HG02981 (cell line): Measurements from ENCODE around the gene CTNNA2.

Source experiments
- ATAC-seq: cut with Tn5 transposase; IDR thresholded peaks from one replicate; pipeline ENCODE4 v1.9.1; 2021; ENCODE audit warnings: mild to moderate bottlenecking, moderate library complexity; ENCODE audit not compliant: unreplicated experiment

Gene CTNNA2

GRCh38 chr2:79971807-79972206 lies 459.0 kb downstream of the CTNNA2 start:
- no peak for ATAC-seq

- ATAC-seq: no peak
Measured at GRCh38 chr2:79972661-79973060, 459.8 kb downstream of the CTNNA2 start.

DNA sequence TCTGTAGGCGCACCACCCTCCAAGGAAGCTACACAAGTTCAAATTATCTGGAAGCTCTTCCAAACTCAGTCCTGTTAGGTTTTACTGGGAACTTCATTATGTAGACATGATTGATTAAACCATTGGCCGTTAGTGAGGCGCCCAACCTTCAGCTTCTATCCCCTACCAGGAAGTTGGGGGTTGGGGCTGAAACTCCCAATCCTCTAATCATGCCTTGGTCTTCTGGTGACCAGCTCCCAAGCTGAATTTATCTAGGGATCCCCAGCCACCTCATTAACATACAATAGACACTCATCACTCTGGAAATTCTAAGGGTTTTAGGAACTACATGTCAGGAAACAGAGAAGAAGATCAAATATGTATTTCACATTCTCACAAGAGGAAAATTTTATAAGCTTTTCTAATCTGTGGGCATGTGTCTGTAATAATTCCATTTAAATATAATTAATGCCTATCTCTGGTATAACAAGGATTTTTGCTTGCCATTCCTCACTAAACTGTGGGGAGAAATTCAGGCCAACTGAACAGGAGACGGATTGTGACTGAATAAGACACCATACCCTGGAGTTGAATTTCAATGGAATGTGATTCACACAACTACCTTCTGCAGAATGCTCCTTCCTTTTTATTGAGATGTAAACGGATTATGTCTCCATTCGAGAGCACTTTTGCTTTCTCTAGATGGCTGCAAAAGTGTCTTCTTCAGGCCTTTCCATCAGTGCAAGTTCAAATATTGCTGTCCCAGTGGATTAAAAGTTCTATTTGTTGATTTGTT lies 463.1 kb downstream of the CTNNA2 start:
- ATAC-seq: no peak

GRCh38 chr2:79977792-79978191 lies 464.9 kb downstream of the CTNNA2 start:
- no peak for ATAC-seq

- ATAC-seq: no peak
Measured at GRCh38 chr2:79980116-79980515, 467.3 kb downstream of the CTNNA2 start.

GRCh38 chr2:79980816-79981215 lies 468.0 kb downstream of the CTNNA2 start:
- no peak for ATAC-seq

DNA sequence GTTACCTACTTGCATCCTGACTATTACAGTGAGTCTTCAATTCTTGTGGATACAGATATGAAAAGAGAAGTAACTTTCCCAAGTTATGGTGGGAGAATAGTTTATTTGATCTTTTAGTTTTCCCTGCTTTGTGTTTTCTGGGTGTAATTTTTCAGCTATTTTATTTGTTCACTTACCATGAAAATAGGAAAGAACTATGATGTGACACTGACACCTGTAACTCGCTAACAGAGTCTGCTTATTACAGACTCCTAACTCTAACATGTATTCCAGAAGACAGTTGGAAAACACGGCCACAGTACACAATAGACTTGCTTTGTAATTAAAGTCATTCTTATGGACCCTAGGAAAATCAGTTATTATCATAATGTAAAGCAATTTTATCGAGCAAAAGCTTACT lies 468.5 kb downstream of the CTNNA2 start:
- no peak for ATAC-seq

DNA sequence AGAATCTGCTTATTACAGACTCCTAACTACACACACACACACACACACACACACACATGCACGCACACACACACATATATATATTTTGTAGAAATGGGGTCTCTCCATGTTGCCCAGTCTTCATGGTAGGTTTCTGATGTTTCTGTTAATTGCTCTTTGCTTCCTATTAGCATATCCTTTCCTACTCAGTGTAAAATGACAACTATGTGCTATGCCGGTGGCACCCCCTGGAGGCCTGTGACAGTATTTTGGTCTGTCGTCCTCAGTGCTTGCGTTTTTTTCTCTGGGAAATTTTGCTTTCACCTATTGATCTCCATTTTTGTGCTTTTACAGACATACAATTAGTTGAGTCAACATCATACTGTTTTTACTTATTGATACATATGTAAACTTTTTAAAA lies 469.6 kb downstream of the CTNNA2 start:
- ATAC-seq: no peak

- ATAC-seq: no peak
Measured at GRCh38 chr2:79984476-79984875, 471.6 kb downstream of the CTNNA2 start.

DNA sequence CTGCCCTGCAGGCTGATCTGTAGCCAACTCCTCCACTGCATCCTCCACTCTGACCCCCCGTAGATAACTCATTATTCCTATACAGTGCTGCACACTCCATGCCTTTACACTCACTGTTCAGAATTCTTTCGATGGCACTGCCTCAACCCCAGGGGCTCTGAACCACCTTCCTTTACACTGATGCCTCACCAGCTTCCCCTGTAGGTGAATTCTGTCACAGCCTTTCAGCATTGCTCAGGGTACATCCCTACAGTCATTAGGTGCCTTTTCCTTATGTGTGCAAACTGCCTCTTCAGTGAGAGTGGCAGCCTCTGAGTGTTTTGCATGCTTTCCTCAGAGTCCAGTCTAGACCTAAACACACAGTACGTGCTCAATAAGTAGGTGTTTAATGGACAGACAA lies 472.3 kb downstream of the CTNNA2 start:
- ATAC-seq: no peak

DNA sequence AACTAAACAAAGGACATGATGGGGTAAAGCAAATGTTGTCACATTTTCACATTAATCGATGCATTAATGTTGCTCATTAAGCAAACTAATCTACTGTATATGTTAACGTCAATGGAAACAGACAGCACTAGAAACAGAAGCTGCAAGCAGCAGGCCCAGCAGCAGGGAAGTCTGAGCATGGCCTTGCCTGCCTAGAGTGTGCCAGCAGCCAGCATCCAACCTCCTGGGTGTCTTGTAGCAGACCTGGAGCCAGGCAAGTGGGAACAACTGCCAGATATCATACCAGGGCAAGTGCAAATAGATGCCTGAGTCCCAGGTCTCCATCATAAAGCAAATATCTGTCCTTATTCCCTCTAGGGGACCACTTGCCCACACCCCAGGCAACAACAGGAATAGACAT lies 472.7 kb downstream of the CTNNA2 start:
- no peak for ATAC-seq

DNA sequence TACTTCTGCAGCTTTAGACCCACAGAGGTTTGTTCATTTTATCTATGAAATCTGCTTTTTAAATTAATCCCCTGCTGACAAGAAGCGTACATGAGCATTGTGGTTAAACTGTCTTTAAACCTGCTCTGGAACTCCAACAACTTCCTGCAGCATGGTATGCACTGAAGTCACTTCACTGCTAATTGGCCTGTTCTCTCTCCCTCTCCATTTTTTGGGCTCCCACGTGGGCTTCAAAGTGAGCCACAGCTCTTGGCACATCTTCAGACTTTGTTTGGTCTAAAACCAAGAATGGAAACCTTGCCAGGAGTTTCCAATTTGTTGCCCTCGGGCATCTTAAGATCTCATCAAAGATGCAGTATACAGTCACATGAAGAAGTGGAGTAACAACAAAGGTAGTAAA lies 480.3 kb downstream of the CTNNA2 start:
- ATAC-seq: no peak

DNA sequence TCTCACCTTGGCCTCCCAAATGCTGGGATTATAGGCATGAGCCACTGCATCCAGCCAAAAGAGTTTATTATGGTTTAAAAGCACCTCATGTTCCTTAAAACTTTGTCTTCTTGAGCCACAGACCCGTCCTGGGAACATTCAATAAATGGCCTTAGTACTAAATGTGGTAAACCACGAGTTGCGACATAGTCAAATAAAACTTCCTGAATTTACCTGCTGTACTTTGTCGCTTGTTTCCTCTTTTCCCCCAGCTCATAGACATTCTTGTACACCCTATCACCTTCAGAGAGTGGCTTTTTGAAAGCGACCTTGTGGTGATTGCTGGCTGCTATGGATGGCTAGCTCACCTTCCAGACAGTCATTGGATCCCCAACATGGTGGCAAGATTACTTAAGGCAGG lies 481.3 kb downstream of the CTNNA2 start:
- no peak for ATAC-seq

DNA sequence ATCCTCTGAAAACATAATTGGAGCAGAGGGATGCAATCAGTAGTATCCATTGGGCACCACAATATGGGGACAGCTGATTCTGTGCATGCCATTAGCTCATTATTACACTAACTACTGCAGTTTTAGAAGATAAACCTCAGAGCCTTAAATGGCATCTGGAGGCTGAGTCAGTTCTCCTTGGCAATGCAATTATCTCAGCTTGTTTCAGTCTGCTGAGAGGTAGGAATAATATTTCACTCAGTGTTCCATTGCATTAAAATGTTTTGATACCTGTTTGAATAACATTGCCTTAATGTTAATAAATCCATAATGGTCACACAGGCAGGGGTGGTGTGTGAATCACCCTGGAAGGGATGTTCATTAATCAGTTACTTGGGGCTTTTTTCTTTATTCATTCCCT lies 482.1 kb downstream of the CTNNA2 start:
- no peak for ATAC-seq

DNA sequence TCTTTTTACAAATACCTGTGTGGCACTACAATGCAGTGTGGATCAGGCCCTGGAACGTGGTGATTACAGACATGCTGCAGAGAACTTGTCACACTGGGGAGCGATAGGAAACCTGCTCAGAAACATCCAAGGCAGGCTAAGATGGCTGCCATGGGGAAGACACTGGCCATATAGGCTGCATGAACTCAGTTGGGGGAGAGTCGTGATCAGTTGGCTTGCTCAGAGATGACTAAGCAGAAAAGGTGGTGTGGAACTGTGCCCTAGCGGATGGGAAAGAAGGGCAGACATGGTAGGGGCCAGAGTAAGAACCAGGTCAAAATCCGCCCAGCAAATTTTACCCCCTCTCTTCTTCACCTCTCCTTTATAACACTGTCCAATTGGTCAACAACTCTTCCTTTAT lies 483.9 kb downstream of the CTNNA2 start:
- ATAC-seq: no peak

DNA sequence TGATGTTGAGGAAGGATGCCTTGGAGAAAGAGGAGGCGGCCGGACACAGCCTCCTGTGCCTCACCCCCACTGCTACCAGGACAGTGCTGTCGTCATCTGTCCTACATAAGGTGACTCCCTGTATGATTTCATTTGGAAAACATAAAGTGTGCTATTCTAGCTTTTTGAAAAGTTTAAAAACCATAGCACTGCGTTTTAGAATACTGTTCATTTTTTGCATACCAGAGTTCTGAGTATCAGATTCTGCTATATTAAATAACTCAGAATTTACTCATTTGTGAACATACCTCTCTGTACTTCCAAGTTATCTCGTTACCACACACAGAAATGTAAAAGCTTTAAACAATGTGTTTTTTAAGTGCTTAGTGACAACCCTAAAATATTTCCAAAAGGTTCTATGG lies 488.9 kb downstream of the CTNNA2 start:
- no peak for ATAC-seq

- no peak for ATAC-seq
Measured at GRCh38 chr2:80002112-80002511, 489.3 kb downstream of the CTNNA2 start.

DNA sequence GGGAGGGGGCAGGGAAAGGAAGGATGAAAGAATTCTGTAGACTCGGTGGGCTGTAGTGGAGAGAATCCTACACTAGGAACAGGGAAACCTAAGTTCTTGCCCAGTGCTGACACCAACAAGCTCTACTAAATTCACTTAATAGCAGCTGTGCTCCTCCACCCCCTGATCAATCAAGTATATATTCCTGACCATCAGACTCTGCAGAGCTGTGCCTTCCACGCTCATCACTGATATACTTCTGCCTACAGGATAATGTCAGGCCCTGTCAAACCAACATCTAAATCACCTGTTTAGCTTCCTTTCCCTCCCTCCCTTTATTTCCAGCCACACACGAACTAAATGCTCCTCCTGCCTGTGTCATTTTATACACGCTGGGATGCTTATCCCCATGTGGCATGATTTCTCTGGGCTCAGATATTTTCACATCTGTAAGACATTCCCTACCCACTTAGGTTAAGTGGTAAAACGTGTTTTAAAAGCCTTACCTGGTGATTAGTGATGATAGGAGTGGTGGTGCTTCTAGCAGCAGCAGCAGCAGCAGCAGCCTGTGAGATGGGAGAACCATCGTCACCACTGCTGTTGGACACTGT lies 489.8 kb downstream of the CTNNA2 start:
- ATAC-seq: no peak

GRCh38 chr2:80007777-80008503 lies 495.1 kb downstream of the CTNNA2 start:
- no peak for ATAC-seq

- ATAC-seq: no peak
Measured at GRCh38 chr2:80008596-80008995, 495.7 kb downstream of the CTNNA2 start.

DNA sequence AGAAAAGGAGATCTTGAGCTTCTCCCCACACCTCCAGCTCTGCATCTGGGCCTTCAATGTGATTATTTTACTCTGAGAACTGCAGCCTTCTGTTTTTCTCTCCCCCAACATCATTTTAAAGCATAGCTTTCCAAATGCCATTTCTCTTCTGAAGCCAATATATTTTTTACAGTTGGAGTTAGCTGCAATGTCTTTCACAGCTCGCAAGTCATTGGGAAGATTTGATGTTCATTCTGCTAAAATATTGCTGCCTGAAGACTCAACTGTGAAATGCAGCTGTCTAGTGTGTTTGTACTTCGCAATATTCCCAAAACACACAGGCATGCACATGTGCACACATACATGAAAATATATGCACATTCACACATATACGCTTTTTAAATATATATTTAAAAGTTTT lies 496.4 kb downstream of the CTNNA2 start:
- no peak for ATAC-seq

DNA sequence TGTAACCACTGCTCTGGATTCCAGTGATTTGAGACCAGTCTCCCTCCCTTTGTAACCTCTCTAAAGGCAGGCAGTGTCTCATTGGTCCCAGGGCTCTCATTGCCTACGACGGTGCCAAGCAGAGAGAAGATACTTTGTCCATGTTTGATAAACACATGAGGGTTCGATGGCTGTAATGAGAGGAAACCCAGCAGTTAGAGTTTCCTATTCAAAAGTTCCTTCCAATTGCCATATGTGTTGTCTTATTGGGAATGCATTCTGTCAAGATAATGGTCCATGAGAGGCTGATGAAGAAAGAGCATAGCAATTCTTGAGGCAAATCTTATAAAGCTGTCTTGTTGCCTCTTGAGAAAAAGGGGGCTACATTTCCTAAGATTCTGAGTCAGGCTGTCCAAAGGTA lies 499.2 kb downstream of the CTNNA2 start:
- ATAC-seq: no peak
